GM19328 (cell line): ENCODE results near the gene BBS2.

Experiments
- ATAC-seq: cut with Tn5 transposase; IDR thresholded peaks from one replicate; pipeline ENCODE4 v1.9.1; 2021; ENCODE audit warnings: mild to moderate bottlenecking, moderate library complexity; ENCODE audit not compliant: unreplicated experiment

BBS2 gene

DNA sequence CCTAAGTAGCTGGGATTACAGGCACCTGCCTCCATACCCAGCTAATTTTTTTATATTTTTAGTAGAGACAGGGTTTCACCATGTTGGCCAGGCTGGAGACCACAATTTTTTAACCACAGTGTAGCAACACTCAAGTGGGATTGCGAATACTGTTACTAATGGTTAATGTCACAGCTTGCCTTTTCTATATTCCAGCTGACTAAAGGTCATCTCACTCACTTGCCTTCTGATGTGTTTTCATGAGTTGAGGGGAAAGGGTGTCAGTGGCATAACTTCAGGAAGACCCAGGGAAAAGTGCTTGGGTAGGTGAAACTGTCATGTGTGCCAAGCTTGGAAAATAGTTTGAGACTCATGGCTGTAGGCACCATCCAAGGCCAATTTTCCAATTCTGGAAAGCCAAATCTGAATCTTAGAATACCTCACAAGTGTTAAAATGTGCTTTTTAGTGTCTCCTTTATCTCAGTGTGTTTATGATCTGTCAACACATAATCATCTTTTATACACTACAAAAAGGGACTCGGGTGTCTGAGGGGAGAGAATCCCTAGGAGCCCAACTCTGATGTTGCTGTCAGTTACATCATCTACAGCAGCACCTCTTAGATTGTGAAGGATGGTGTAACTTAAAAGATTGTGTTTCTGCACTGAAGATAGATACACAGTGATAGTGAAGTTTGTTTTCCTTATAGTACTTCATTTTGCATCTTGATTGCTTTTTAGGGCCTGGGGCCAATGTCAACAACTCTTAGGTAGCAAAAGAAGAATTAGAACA, 41.4 kb downstream of the BBS2 start:
- no peak for ATAC-seq

DNA sequence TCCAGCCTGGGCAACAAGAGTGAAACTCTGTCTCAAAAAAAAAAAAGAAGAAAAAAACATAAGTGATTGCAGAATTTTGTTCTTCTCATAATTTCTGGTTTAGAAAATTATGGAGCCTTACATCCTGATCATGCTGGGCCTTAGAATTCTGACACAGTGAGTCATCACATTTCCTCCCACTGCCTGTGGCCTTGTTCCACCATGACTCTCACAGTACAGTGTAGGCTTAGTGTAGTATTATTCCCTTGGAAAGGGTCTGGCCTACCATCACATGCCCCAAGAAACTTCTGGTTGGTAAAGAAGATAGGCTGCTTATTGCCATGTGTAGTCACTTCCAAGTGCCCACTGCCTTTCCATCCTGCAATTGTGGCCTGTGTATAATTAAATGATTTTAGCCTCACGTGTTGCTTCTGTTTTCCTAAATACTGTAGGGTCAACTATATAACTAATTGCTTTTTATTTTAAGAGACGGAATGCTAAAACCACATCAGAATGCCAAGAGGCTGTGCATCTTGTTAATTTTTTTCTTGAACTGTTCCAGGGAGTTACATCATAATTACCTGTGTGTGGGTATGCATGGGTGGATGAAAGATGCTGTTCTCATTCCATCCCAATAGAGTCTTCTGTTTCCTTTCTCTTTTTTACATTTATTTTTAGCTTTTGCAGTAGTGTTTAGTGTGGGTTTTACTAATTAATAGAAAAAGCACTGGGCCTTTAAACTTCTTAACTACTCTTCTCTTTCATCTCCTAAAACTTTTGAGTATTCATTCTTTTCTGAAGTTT, 42.5 kb downstream of the BBS2 start:
- ATAC-seq, result no peak

GRCh38 chr16:56475201-56475600, 44.6 kb downstream of the BBS2 start:
- no peak for ATAC-seq

- no peak for ATAC-seq
Measured at GRCh38 chr16:56470666-56471065, 49.2 kb downstream of the BBS2 start.

DNA sequence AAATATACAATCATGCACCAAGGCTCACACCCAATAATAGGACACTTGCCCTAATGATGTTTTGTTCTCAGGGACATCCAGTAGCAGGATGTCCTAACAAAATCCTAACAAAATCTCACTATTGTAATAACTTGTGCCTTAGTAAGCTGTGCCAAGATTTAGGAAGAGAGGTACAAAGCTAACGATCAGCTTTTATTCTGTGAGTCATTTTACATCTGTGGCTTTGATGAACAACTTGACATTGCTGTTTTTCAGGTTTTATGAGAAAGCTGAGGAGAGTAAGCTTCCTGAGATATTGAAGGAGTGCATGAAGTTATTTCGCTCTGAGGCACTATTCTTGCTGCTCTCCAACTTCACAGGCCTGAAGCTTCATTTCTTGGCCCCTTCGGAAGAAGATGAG, 49.6 kb downstream of the BBS2 start:
- ATAC-seq, result no peak

DNA sequence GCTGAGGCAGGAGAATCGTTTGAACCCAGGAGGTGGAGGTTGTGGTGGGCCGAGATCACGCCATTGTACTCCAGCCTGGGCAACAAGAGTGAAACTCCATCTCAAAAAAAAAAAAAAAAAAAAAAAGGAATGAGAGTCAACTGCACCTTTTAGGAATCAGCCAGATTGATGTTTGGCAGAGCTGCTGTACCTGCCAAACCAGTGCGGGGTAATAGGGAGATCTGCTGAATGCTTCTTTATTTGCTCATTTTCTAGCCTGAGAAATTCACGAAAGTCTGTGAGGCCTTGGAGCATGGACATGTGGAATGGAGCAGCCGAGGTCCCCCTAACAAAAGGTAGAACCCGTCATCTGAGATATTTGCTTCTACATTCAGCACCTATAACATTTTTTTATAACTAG, 50.1 kb downstream of the BBS2 start:
- no peak for ATAC-seq

DNA sequence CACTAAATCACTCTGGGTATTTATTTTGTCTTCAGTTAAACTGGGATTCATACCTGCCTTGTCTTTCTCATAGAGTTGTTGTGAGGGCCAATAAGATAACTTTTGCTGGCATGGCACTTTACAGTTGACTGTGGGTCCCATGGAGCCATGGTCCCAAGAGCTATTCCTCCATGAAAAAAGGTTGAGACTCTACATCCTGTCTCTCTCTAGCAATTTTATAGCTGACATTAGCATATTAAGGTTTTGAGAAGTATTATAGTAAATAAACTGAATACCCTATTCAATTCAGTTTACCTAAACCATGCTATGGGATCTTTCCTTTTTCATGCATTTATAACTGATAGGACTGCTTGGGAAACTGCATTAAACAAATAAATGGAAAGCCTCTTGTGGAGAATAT, 51.0 kb downstream of the BBS2 start:
- ATAC-seq, result no peak

- no peak for ATAC-seq
Measured at GRCh38 chr16:56466344-56466743, 53.5 kb downstream of the BBS2 start.

DNA sequence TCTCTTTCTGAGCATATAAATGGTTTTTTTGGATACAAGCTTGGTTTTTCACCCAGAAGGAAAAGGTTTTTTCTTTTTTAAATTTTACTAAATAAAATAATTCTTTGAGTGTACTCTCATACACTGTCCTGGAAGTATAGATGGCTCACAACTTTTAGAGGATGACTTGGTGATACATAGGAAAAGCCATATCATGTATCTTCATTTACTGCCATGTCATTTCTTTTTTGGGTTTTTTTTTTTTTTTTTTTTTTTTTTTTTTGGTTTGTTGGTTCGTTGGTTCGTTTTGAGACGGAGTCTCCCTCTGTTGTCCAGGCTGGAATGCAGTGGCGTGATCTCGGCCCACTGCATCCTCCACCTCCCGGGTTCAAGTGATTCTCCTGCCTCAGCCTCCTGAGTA, 56.7 kb downstream of the BBS2 start:
- ATAC-seq, result no peak

- ATAC-seq, result no peak
Measured at GRCh38 chr16:56462064-56462796, 57.6 kb downstream of the BBS2 start.

- ATAC-seq, result no peak
Measured at GRCh38 chr16:56460101-56460500, 59.7 kb downstream of the BBS2 start.

GRCh38 chr16:56457927-56458470, 61.8 kb downstream of the BBS2 start:
- no peak for ATAC-seq

GRCh38 chr16:56451753-56452689, 67.8 kb downstream of the BBS2 start:
- ATAC-seq, result peak; percentile 36

- peak; percentile 97 for ATAC-seq
Measured at GRCh38 chr16:56450986-56451752, 68.7 kb downstream of the BBS2 start, which contains the start of the genes NUDT21 and OGFOD1. NUDT21 (minus strand) TSS chr16:56451332; CDS start chr16:56451202, 130 bp downstream. OGFOD1 (plus strand) TSS chr16:56451554; CDS start chr16:56451613, 59 bp downstream.

DNA sequence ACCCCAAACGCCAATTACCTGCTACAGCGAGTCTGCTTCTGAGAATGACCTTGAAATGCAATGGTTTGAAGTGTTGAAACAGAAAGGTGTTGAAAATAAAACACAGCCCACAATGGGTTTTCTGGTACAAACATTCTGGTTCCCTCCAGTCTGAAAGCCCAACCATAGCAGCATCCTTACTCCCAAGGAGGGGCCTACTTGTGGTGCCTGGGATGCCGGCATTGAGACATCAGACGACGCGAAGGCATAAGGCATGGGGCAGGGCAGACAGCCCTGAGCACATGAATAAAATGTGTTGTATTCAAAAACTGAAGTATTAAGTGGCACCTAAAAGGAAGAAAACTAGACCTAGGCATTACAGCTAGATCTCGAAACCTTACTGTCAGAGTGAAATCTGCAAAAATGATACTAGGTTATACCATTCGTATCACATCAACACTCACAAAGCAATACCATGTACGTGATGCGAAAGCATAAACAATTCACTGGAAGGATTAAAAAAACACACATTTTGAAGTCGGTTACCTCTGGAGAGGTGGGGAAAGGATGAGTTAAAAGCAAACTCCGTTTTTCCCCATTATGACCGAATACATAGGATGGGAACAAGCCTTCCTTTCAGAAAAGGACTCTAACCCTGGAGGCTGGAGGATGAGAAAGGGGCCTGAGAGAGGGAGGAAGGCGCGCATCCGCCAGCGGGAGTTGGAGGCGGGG, 69.4 kb downstream of the BBS2 start:
- ATAC-seq, result peak; percentile 16

DNA sequence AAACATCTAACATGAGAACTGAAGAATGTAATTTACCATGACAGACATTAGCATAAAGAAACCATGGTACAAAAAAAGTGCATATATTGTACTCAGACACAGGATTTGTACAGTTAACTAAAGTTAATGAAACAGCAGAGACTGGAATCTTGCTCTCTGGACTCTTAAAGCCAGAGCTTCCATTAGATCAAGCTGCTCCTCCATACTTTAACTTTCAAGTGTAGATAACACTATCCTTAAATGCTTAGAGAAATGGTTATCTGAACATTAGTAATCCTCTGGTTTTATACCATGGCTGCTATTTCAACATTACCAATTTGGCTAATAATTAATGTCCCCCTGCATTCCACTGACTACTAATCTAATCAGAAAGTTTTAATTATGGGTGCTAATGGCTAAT, 71.8 kb downstream of the BBS2 start:
- no peak for ATAC-seq

DNA sequence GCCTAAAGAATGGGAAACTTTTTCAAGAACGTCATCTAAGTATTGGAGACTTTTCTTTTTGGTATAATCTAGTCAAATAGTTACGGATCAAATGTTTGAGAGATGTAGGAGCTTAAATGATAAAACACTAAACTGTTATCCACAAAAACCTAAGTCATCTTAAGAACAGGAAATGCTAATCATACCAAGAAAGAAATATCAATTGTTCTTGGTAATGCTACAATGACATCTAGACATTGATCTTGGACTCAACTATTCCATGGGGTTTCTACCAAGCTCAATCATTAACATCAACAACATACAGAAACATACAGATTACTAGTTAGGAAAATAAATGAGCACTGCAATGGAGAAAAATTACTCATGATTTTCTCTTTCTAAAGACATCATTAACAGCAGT, 72.5 kb downstream of the BBS2 start:
- ATAC-seq, result no peak

GRCh38 chr16:56438038-56438437, 81.8 kb downstream of the BBS2 start:
- ATAC-seq, result no peak

GRCh38 chr16:56436258-56436657, 83.6 kb downstream of the BBS2 start:
- no peak for ATAC-seq
